ENCODE results near the gene CCAR1.
A peak's percentile ranks its signal among the peaks of the same experiment; 100 is the strongest.

CCAR1 gene

GRCh38 chr10:68756246-68756645, 35.2 kb downstream of the CCAR1 start:
- no peaks in the 10 kb centered on the region for H3K9me3 ChIP-seq (replicated peaks in 1 of 2; ENCODE audit: control insufficient read depth in 2 of 2, insufficient read depth in 1 of 2, low read depth in 1 of 2, low read length in 2 of 2)
- H3K4me3 ChIP-seq (ENCODE audit: low read length in 2 of 2), result no peak overlapping the region
- no peak overlapping the region for H2BK5ac ChIP-seq (ENCODE audit: low read length)
- no CpG with 5 or more reads among the region's 12 CpGs for WGBS, 2 donors (ENCODE audit: extremely low coverage in 2 of 2, insufficient read length in 2 of 2, insufficient replicate concordance in 1 of 2)
- H3K27me3 ChIP-seq (ENCODE audit: control insufficient read depth in 3 of 3, insufficient read depth in 3 of 3, low read depth in 1 of 3, low read length in 3 of 3), result no peaks in the 10 kb centered on the region
- H3K27ac ChIP-seq (replicated peaks; ENCODE audit: low read length), result no peak overlapping the region
- H2BK12ac ChIP-seq (ENCODE audit: low read length), result no peak overlapping the region
- H4K91ac ChIP-seq (ENCODE audit: low read depth, low read length, poor library complexity), result no peak overlapping the region
- H3K4ac ChIP-seq (ENCODE audit: low read length), result no peak overlapping the region
- no peak overlapping the region for H2BK15ac ChIP-seq (ENCODE audit: low read length)
- H3K9ac ChIP-seq (ENCODE audit: low read depth, low read length, poor library complexity), result no peak overlapping the region
- H3K14ac ChIP-seq (ENCODE audit: low read length), result no peak overlapping the region
- H3K18ac ChIP-seq (ENCODE audit: low read length), result no peak overlapping the region
- no peak overlapping the region for H4K8ac ChIP-seq (ENCODE audit: low read depth, low read length)
- no peak overlapping the region for H2BK120ac ChIP-seq (ENCODE audit: low read depth, low read length)
- peaks cover 40 to 97% of the 10 kb centered on the region in 2 donors for H3K36me3 ChIP-seq (replicated peaks in 1 of 2; ENCODE audit: control insufficient read depth in 2 of 2, insufficient read depth in 2 of 2, low read length in 2 of 2)
- H3K23ac ChIP-seq (ENCODE audit: low read depth, low read length, poor library complexity), result no peak overlapping the region
- H3K4me2 ChIP-seq (ENCODE audit: insufficient read depth, low read length, poor library complexity, severe bottlenecking), result no peak overlapping the region
- DNase-seq (ENCODE audit: low spot score), result no peak
- no peaks in the 10 kb centered on the region for H3K79me1 ChIP-seq (ENCODE audit: low read depth, low read length)
- no peak overlapping the region for H2AK5ac ChIP-seq (ENCODE audit: low read depth, low read length)
- H3K4me1 ChIP-seq (ENCODE audit: control insufficient read depth in 2 of 2, insufficient read depth in 1 of 2, low read depth in 1 of 2, low read length in 2 of 2), result no peaks in the 10 kb centered on the region
- H2AFZ ChIP-seq (ENCODE audit: low read length), result no peak overlapping the region

GRCh38 chr10:68756766-68757165, 35.7 kb downstream of the CCAR1 start:
- H3K14ac ChIP-seq (ENCODE audit: low read length), result no peak overlapping the region
- no peak for DNase-seq (ENCODE audit: low spot score)
- H2BK15ac ChIP-seq (ENCODE audit: low read length), result no peak overlapping the region
- no peak overlapping the region for H4K8ac ChIP-seq (ENCODE audit: low read depth, low read length)
- H3K18ac ChIP-seq (ENCODE audit: low read length), result no peak overlapping the region
- H3K27ac ChIP-seq (replicated peaks; ENCODE audit: low read length), result no peak overlapping the region
- WGBS, 2 donors (ENCODE audit: extremely low coverage in 2 of 2, insufficient read length in 2 of 2, insufficient replicate concordance in 1 of 2), result no CpG with 5 or more reads among the region's 3 CpGs
- no peak overlapping the region for H2AK5ac ChIP-seq (ENCODE audit: low read depth, low read length)
- no peak overlapping the region for H2BK120ac ChIP-seq (ENCODE audit: low read depth, low read length)
- H3K4me3 ChIP-seq (ENCODE audit: low read length in 2 of 2), result no peak overlapping the region
- H3K36me3 ChIP-seq (replicated peaks in 1 of 2; ENCODE audit: control insufficient read depth in 2 of 2, insufficient read depth in 2 of 2, low read length in 2 of 2), result peaks cover 40 to 96% of the 10 kb centered on the region in 2 donors
- no peak overlapping the region for H3K4ac ChIP-seq (ENCODE audit: low read length)
- H3K27me3 ChIP-seq (ENCODE audit: control insufficient read depth in 3 of 3, insufficient read depth in 3 of 3, low read depth in 1 of 3, low read length in 3 of 3), result no peaks in the 10 kb centered on the region
- no peaks in the 10 kb centered on the region for H3K79me1 ChIP-seq (ENCODE audit: low read depth, low read length)
- no peak overlapping the region for H2BK12ac ChIP-seq (ENCODE audit: low read length)
- no peak overlapping the region for H2AFZ ChIP-seq (ENCODE audit: low read length)
- H3K23ac ChIP-seq (ENCODE audit: low read depth, low read length, poor library complexity), result no peak overlapping the region
- no peaks in the 10 kb centered on the region for H3K9me3 ChIP-seq (replicated peaks in 1 of 2; ENCODE audit: control insufficient read depth in 2 of 2, insufficient read depth in 1 of 2, low read depth in 1 of 2, low read length in 2 of 2)
- H4K91ac ChIP-seq (ENCODE audit: low read depth, low read length, poor library complexity), result no peak overlapping the region
- H2BK5ac ChIP-seq (ENCODE audit: low read length), result no peak overlapping the region
- no peak overlapping the region for H3K9ac ChIP-seq (ENCODE audit: low read depth, low read length, poor library complexity)
- H3K4me1 ChIP-seq (ENCODE audit: control insufficient read depth in 2 of 2, insufficient read depth in 1 of 2, low read depth in 1 of 2, low read length in 2 of 2), result no peaks in the 10 kb centered on the region
- H3K4me2 ChIP-seq (ENCODE audit: insufficient read depth, low read length, poor library complexity, severe bottlenecking), result no peak overlapping the region

- no peak overlapping the region for H2AFZ ChIP-seq (ENCODE audit: low read length)
- H2AK5ac ChIP-seq (ENCODE audit: low read depth, low read length), result no peak overlapping the region
- peaks cover 36 to 98% of the 10 kb centered on the region in 2 donors for H3K36me3 ChIP-seq (replicated peaks in 1 of 2; ENCODE audit: control insufficient read depth in 2 of 2, insufficient read depth in 2 of 2, low read length in 2 of 2)
- no peak overlapping the region for H4K91ac ChIP-seq (ENCODE audit: low read depth, low read length, poor library complexity)
- H3K27me3 ChIP-seq (ENCODE audit: control insufficient read depth in 3 of 3, insufficient read depth in 3 of 3, low read depth in 1 of 3, low read length in 3 of 3), result no peaks in the 10 kb centered on the region
- no peaks in the 10 kb centered on the region for H3K4me1 ChIP-seq (ENCODE audit: control insufficient read depth in 2 of 2, insufficient read depth in 1 of 2, low read depth in 1 of 2, low read length in 2 of 2)
- no peak overlapping the region for H3K23ac ChIP-seq (ENCODE audit: low read depth, low read length, poor library complexity)
- no peak overlapping the region for H3K14ac ChIP-seq (ENCODE audit: low read length)
- H3K18ac ChIP-seq (ENCODE audit: low read length), result no peak overlapping the region
- H2BK15ac ChIP-seq (ENCODE audit: low read length), result no peak overlapping the region
- H3K79me1 ChIP-seq (ENCODE audit: low read depth, low read length), result no peaks in the 10 kb centered on the region
- no peak overlapping the region for H3K9ac ChIP-seq (ENCODE audit: low read depth, low read length, poor library complexity)
- no peak overlapping the region for H3K4me2 ChIP-seq (ENCODE audit: insufficient read depth, low read length, poor library complexity, severe bottlenecking)
- no CpG with 5 or more reads among the region's 6 CpGs for WGBS, 2 donors (ENCODE audit: extremely low coverage in 2 of 2, insufficient read length in 2 of 2, insufficient replicate concordance in 1 of 2)
- no peak overlapping the region for H2BK120ac ChIP-seq (ENCODE audit: low read depth, low read length)
- no peak overlapping the region for H2BK5ac ChIP-seq (ENCODE audit: low read length)
- no peak for DNase-seq (ENCODE audit: low spot score)
- H3K4ac ChIP-seq (ENCODE audit: low read length), result no peak overlapping the region
- no peak overlapping the region for H3K4me3 ChIP-seq (ENCODE audit: low read length in 2 of 2)
- no peak overlapping the region for H3K27ac ChIP-seq (replicated peaks; ENCODE audit: low read length)
- no peaks in the 10 kb centered on the region for H3K9me3 ChIP-seq (replicated peaks in 1 of 2; ENCODE audit: control insufficient read depth in 2 of 2, insufficient read depth in 1 of 2, low read depth in 1 of 2, low read length in 2 of 2)
- H2BK12ac ChIP-seq (ENCODE audit: low read length), result no peak overlapping the region
- H4K8ac ChIP-seq (ENCODE audit: low read depth, low read length), result no peak overlapping the region
Observed at GRCh38 chr10:68759223-68759863, 38.3 kb downstream of the CCAR1 start.

GRCh38 chr10:68759967-68760366, 38.9 kb downstream of the CCAR1 start:
- H3K23ac ChIP-seq (ENCODE audit: low read depth, low read length, poor library complexity), result no peak overlapping the region
- H3K4ac ChIP-seq (ENCODE audit: low read length), result no peak overlapping the region
- H3K9ac ChIP-seq (ENCODE audit: low read depth, low read length, poor library complexity), result no peak overlapping the region
- no peak overlapping the region for H2BK120ac ChIP-seq (ENCODE audit: low read depth, low read length)
- H3K4me2 ChIP-seq (ENCODE audit: insufficient read depth, low read length, poor library complexity, severe bottlenecking), result no peak overlapping the region
- H3K36me3 ChIP-seq (replicated peaks in 1 of 2; ENCODE audit: control insufficient read depth in 2 of 2, insufficient read depth in 2 of 2, low read length in 2 of 2), result peaks cover 37 to 98% of the 10 kb centered on the region in 2 donors
- no peak overlapping the region for H2BK15ac ChIP-seq (ENCODE audit: low read length)
- no peaks in the 10 kb centered on the region for H3K79me1 ChIP-seq (ENCODE audit: low read depth, low read length)
- H3K4me1 ChIP-seq (ENCODE audit: control insufficient read depth in 2 of 2, insufficient read depth in 1 of 2, low read depth in 1 of 2, low read length in 2 of 2), result no peaks in the 10 kb centered on the region
- H3K27me3 ChIP-seq (ENCODE audit: control insufficient read depth in 3 of 3, insufficient read depth in 3 of 3, low read depth in 1 of 3, low read length in 3 of 3), result no peaks in the 10 kb centered on the region
- H3K27ac ChIP-seq (replicated peaks; ENCODE audit: low read length), result no peak overlapping the region
- no CpG with 5 or more reads among the region's 5 CpGs for WGBS, 2 donors (ENCODE audit: extremely low coverage in 2 of 2, insufficient read length in 2 of 2, insufficient replicate concordance in 1 of 2)
- no peak overlapping the region for H4K91ac ChIP-seq (ENCODE audit: low read depth, low read length, poor library complexity)
- H4K8ac ChIP-seq (ENCODE audit: low read depth, low read length), result no peak overlapping the region
- H3K4me3 ChIP-seq (ENCODE audit: low read length in 2 of 2), result no peak overlapping the region
- H3K14ac ChIP-seq (ENCODE audit: low read length), result peak overlapping the region; percentile 21
- H3K18ac ChIP-seq (ENCODE audit: low read length), result no peak overlapping the region
- H2AK5ac ChIP-seq (ENCODE audit: low read depth, low read length), result no peak overlapping the region
- no peak overlapping the region for H2BK5ac ChIP-seq (ENCODE audit: low read length)
- DNase-seq (ENCODE audit: low spot score), result no peak
- no peaks in the 10 kb centered on the region for H3K9me3 ChIP-seq (replicated peaks in 1 of 2; ENCODE audit: control insufficient read depth in 2 of 2, insufficient read depth in 1 of 2, low read depth in 1 of 2, low read length in 2 of 2)
- H2AFZ ChIP-seq (ENCODE audit: low read length), result no peak overlapping the region
- no peak overlapping the region for H2BK12ac ChIP-seq (ENCODE audit: low read length)
